HEK293T (cell line): Measurements from ENCODE around the gene SEC61A2.
"Not testable (repeated sequence)": the region's sequence is repeated elsewhere in the genome, so short reads cannot be mapped to it uniquely, and the experiment has no call there.

ENCODE experiments used
- CTCF ChIA-PET: fragments of 350-600 bp; formaldehyde crosslinking; extraction: SDS; loops from one replicate; lab custom pipeline; 2021; ENCODE audit warnings: antibody characterized with exemption, inconsistent platforms; lab: Yijun Ruan, JAX
- POLR2A ChIA-PET: fragments of 350-600 bp; formaldehyde crosslinking; extraction: SDS; loops from one replicate; lab custom pipeline; 2020; ENCODE audit warnings: antibody characterized with exemption, inconsistent platforms; lab: Yijun Ruan, JAX
- DNase-seq: peaks from one replicate; pipeline ENCODE4 v3.0.0; 2012; ENCODE audit warnings: mixed read lengths; ENCODE audit errors: extremely low spot score
- ARNT ChIP-seq: fragments of 450-650 bp; IDR thresholded peaks from 2 replicates; pipeline ENCODE4 v1.6.1; 2017; ENCODE audit warnings: mild to moderate bottlenecking
- BHLHE40 ChIP-seq: fragments of 450-650 bp; IDR thresholded peaks from 2 replicates; pipeline ENCODE4 v1.6.1; 2016; ENCODE audit warnings: mild to moderate bottlenecking, moderate library complexity, borderline replicate concordance
- CTBP1 ChIP-seq: fragments of 450-650 bp; IDR thresholded peaks from 2 replicates; pipeline ENCODE4 v1.6.1; 2016; ENCODE audit warnings: borderline replicate concordance
- ELF4 ChIP-seq: fragments of 450-650 bp; IDR thresholded peaks from 2 replicates; pipeline ENCODE4 v1.6.1; 2017; ENCODE audit warnings: antibody characterized with exemption
- FOXA1 ChIP-seq: fragments of 450-650 bp; IDR thresholded peaks from 2 replicates; pipeline ENCODE4 v1.6.1; 2016; ENCODE audit warnings: mild to moderate bottlenecking
- FOXK2 ChIP-seq: fragments of 450-650 bp; IDR thresholded peaks from 2 replicates; pipeline ENCODE4 v1.6.1; 2016; ENCODE audit warnings: mild to moderate bottlenecking
- FOXM1 ChIP-seq: fragments of 450-650 bp; IDR thresholded peaks from 2 replicates; pipeline ENCODE4 v1.6.1; 2017; ENCODE audit warnings: mild to moderate bottlenecking, borderline replicate concordance
- HDGF ChIP-seq: fragments of 450-650 bp; IDR thresholded peaks from 2 replicates; pipeline ENCODE4 v1.6.1; 2017; ENCODE audit warnings: antibody characterized with exemption, borderline replicate concordance
- L3MBTL2 ChIP-seq: fragments of 450-650 bp; conservative IDR thresholded peaks from 2 replicates; pipeline ENCODE4 v1.6.1; 2016; ENCODE audit warnings: mild to moderate bottlenecking
- LEF1 ChIP-seq: fragments of 450-650 bp; IDR thresholded peaks from 2 replicates; pipeline ENCODE4 v1.6.1; 2017; ENCODE audit warnings: mild to moderate bottlenecking, borderline replicate concordance
- NFRKB ChIP-seq: fragments of 450-650 bp; IDR thresholded peaks from 2 replicates; pipeline ENCODE4 v1.6.1; 2016; ENCODE audit warnings: mild to moderate bottlenecking, moderate library complexity
- PKNOX1 ChIP-seq: fragments of 450-650 bp; IDR thresholded peaks from 2 replicates; pipeline ENCODE4 v1.6.1; 2016
- SP1 ChIP-seq: fragments of 450-650 bp; IDR thresholded peaks from 2 replicates; pipeline ENCODE4 v1.6.1; 2017
- SUZ12 ChIP-seq: fragments of 450-650 bp; IDR thresholded peaks from 2 replicates; pipeline ENCODE4 v1.6.1; 2016; ENCODE audit warnings: mild to moderate bottlenecking
- TARDBP ChIP-seq: fragments of 450-650 bp; IDR thresholded peaks from 2 replicates; pipeline ENCODE4 v1.6.1; 2016
- ZNF384 ChIP-seq: fragments of 450-650 bp; IDR thresholded peaks from 2 replicates; pipeline ENCODE4 v1.6.1; 2016

SEC61A2 gene

GRCh38 chr10:12129222-12130111 lies at the start of gene SEC61A2:
SEC61A2 (plus strand) TSS chr10:12129677; CDS start chr10:12129788, 111 bp downstream.
- peak; percentile 100 for DNase-seq
- no peak for TF ChIP-seq BHLHE40
- no peak for TF ChIP-seq FOXK2
- no peak for TF ChIP-seq CTBP1
- no peak for TF ChIP-seq TARDBP
- no peak for TF ChIP-seq ELF4
- TF ChIP-seq ARNT = no peak
- TF ChIP-seq L3MBTL2 = 0 out of 2 replicates have a peak, but pooled peaks have one; percentile 17
- TF ChIP-seq HDGF = no peak
- TF ChIP-seq LEF1 = 0 out of 2 replicates have a peak, but pooled peaks have one; percentile 7
- TF ChIP-seq FOXM1 = 0 out of 2 replicates have a peak, but pooled peaks have one; percentile 9
- no peak; the same call in none of the 2 replicates for TF ChIP-seq ZNF384
- no peak for TF ChIP-seq NFRKB
- no peak for TF ChIP-seq PKNOX1
- no peak for TF ChIP-seq SP1
- ChIA-PET POLR2A (interaction anchor here (0.8 to 1.2 kb wide), 2 partner anchors 60 to 66 kb away, joined by 3 to 6 read pairs; partner anchors contain the start of genes CDC123 and NUDT5), CTCF (interaction anchor here (0.7 kb wide), 1 partner anchor 13 kb away, joined by 3 read pairs; no protein-coding TSS in a partner anchor)

- ChIA-PET POLR2A (no interaction called here), CTCF (no interaction called here)
- DNase-seq = no peak
- TF ChIP-seq NFRKB = no peak
- TF ChIP-seq FOXM1 = no peak
- no peak for TF ChIP-seq HDGF
- TF ChIP-seq TARDBP = no peak
- no peak for TF ChIP-seq BHLHE40
- TF ChIP-seq FOXK2 = no peak
- TF ChIP-seq ELF4 = no peak
- TF ChIP-seq L3MBTL2 = no peak
- TF ChIP-seq SUZ12 = no peak
- no peak for TF ChIP-seq ZNF384
Observed at GRCh38 chr10:12081470-12081869, 48.0 kb upstream of the SEC61A2 start.

GRCh38 chr10:12081879-12082557 lies 47.5 kb upstream of the SEC61A2 start:
- no peak for TF ChIP-seq SUZ12
- no peak for TF ChIP-seq FOXA1
- no peak for TF ChIP-seq PKNOX1
- no peak for TF ChIP-seq NFRKB
- TF ChIP-seq LEF1 = no peak
- no peak for TF ChIP-seq L3MBTL2
- no peak for TF ChIP-seq SP1
- TF ChIP-seq BHLHE40 = no peak
- no peak for TF ChIP-seq ARNT
- no peak for TF ChIP-seq TARDBP
- TF ChIP-seq HDGF = no peak
- DNase-seq = no peak
- ChIA-PET POLR2A (no interaction called here), CTCF (no interaction called here)

- no peak for DNase-seq
- CTCF ChIA-PET = no interaction called here
- TF ChIP-seq SUZ12 (no peak), NFRKB (no peak), FOXM1 (no peak), FOXK2 (no peak), CTBP1 (no peak), BHLHE40 (no peak), TARDBP (no peak), HDGF (no peak), PKNOX1 (no peak), FOXA1 (no peak), ELF4 (no peak), ARNT (no peak)
- POLR2A ChIA-PET = no interaction called here
Observed at GRCh38 chr10:12088919-12089318, 40.6 kb upstream of the SEC61A2 start.

- TF ChIP-seq ARNT = no peak
- no peak for TF ChIP-seq FOXA1
- TF ChIP-seq NFRKB = no peak
- TF ChIP-seq BHLHE40 = no peak
- no peak for TF ChIP-seq ELF4
- no peak for TF ChIP-seq ZNF384
- TF ChIP-seq FOXM1 = no peak
- TF ChIP-seq LEF1 = no peak
- TF ChIP-seq SP1 = no peak
- TF ChIP-seq SUZ12 = no peak
- ChIA-PET POLR2A (no interaction called here), CTCF (interaction anchor here (0.6 kb wide), 1 partner anchor 862 kb away, joined by 3 read pairs; no protein-coding TSS in a partner anchor)
- no peak for DNase-seq
Observed at GRCh38 chr10:12091421-12091820, 38.1 kb upstream of the SEC61A2 start.

- CTCF ChIA-PET, POLR2A ChIA-PET, DNase-seq: not testable (repeated sequence)
Observed at GRCh38 chr10:12097361-12097760, 32.1 kb upstream of the SEC61A2 start.
